HG03469 (cell line): ENCODE measurements around the gene KRTAP3-1.
"Not testable (repeated sequence)": the region's sequence is repeated elsewhere in the genome, so short reads cannot be mapped to it uniquely, and the experiment has no call there.

Experiments used
- ATAC-seq: cut with Tn5 transposase; IDR thresholded peaks from one replicate; pipeline ENCODE4 v1.9.1; 2021; ENCODE audit warnings: mild to moderate bottlenecking, moderate library complexity, moderate number of reproducible peaks; ENCODE audit not compliant: unreplicated experiment

Gene KRTAP3-1

DNA sequence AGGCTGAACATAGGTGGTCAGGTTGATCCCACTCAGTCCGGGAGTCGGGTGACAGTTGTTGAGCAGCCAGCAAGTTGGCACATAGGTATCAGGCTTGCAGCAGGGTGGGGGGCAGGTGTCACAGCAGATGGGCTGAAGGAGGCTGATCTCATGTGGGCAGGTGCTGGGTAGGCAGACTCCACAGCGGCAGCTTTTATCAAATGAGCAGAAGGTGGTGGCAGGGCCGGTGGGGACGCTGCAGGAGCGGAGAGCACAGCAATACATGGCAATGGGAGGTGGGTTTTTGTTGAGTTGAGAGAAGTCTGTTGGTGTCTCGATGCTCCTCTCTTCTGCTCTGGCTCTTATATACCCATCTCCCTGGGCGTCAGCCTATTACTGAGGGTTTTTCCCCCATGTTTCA is at the start of gene KRTAP3-1:
TSS of gene KRTAP3-1 (minus strand) at position 318 of the 400 bp plus-strand sequence. CDS start at position 264, 54 bp downstream.
- no peak for ATAC-seq

- no peak for ATAC-seq
These were observed 48.6 kb upstream of the KRTAP3-1 start for GRCh38 chr17:41057547-41057946.

GRCh38 chr17:41055130-41055529 is 46.2 kb upstream of the KRTAP3-1 start, which contains the start of gene KRTAP2-2:
KRTAP2-2 (minus strand) TSS chr17:41055230; CDS start chr17:41055211, 19 bp downstream.
- not testable (repeated sequence) for ATAC-seq

DNA sequence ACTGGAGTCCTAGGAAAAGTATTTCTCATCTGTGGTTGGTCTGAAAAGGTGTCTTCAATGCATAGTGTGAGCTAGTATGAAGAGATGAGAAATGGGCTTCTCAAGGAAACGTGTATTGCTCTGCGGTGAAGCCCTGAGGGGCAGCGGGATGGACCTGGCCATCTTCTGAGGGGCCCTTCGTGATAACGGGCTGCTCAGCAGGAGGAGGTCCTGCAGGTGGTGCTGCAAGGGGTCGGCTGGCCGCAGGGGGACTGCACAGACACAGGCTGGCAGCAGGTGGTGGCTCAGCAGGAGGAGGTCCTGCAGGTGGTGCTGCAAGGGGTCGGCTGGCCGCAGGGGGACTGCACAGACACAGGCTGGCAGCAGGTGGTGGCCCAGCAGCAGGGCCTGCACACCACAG is 45.6 kb upstream of the KRTAP3-1 start:
- not testable (repeated sequence) for ATAC-seq

DNA sequence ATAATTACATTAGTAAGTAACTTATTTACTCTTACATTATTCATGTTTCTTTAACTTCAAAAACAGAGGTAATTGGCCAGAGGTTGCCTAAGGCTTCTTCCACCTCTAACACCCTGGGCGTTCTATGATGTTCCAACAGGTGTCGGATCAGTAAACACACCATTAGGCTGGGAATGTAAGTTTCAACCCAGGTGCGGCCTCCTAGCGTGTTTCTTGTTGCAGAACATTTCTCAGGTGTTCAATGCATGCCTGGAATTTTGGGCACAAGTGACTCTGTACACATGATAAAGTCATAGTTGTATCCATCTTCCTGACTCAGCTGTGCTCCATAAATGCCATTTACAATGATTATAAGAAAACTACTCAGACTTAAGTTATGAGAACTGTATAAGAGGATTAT is 45.1 kb upstream of the KRTAP3-1 start:
- no peak for ATAC-seq

- no peak for ATAC-seq
These were observed 43.6 kb upstream of the KRTAP3-1 start for GRCh38 chr17:41052566-41052965.

DNA sequence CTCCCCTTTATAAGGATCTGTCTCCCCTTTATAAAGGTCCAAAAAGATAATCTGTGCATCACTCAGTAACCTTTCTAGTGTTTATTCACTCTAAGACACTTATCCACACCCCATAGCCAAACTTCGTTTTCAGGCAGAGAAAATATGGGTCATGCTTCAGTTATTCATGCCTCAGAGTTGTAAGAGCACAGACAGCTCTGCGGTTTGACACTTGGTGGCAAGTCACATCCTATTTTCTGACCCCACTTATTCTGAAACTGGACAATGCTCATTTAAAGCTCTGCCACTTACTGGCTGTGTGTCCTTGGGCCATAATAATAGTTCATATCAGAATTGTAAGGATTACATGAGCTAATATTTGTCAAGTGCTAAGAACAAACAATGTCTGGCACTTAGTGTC is 40.2 kb upstream of the KRTAP3-1 start:
- ATAC-seq, result no peak

DNA sequence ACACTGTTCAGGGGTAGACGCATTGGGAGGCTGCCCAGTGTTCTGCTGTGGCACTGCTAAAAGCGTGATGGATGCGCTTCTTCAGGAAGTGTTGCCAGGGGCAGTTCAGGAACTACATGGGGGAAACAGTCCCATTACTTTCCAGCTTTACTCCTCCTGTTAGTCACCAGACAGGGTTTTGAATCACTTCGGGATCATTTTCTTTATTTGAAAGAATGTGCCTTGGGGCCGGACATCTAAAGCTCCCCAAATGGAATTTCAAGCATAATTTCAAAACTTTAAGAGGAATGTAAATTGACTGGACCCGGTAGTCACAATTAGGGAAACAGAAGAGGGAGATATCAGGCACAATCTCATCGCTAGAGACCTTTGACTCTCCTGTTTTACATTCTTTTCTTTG is 39.5 kb upstream of the KRTAP3-1 start:
- ATAC-seq, result no peak

- ATAC-seq, result not testable (repeated sequence)
These were observed 38.0 kb upstream of the KRTAP3-1 start, which contains the start of gene KRTAP2-1 for GRCh38 chr17:41046735-41047465. KRTAP2-1 (minus strand) TSS chr17:41047316; CDS start chr17:41047267, 49 bp downstream.

GRCh38 chr17:41042953-41043352 is 34.0 kb upstream of the KRTAP3-1 start:
- ATAC-seq, result no peak

GRCh38 chr17:41040783-41041571 is 32.0 kb upstream of the KRTAP3-1 start, which contains the start of gene KRTAP1-1:
KRTAP1-1 (minus strand) TSS chr17:41041450; CDS start chr17:41041397, 53 bp downstream.
- ATAC-seq, result not testable (repeated sequence)

DNA sequence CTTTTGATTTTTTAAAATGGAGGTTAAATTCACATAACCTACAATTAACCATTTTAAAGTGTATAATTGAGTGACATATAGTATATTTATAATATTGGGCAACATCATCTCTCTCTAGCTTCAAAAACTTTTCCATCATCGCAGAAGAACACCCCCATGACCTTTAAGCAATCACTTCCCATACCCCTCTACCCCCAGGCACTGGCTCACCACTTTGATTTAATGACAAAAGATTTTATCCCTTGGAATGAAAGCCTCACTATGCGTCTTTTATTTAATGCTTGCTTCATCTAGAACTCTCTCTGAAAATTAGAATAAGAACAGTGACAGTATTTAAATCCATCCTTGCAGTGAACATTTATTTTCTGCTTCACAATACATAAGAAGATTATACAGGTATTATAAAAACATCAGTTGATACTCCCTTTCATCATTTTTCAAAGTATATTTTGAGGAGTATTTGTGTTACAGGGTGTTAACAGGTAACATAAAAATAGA is 29.0 kb upstream of the KRTAP3-1 start:
- ATAC-seq, result no peak

DNA sequence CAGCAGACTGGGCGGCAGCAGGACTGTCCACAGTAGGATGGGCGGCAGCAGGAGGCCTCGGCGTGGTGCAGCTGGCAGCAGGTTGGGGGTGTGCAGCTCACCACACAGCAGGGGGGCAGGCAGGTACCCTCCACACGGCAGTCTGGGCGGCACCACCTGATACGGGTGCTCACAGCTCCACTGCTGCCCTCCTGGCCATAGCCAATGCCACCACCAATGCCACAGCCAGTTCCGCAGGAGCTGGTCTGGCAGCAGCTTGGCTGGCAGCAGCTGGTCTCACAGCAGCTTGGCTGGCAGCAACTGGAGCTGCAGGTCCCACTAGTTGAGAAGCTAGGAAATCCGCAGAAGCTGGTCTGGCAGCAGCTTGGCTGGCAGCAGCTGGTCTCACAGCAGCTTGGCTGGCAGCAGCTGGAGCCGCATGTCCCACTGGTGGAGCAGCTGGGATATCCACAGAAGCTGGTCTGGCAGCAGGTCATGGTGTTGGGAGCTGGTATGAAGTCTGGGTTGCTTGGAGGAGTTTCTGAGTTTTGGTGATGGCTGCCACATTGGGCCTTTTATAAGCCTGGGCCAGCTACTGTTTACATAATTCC is 25.5 kb upstream of the KRTAP3-1 start, which contains the start of gene KRTAP1-3:
TSS of gene KRTAP1-3 (minus strand) at position 529 of the 590 bp plus-strand sequence. CDS start at position 476, 53 bp downstream.
- ATAC-seq, result not testable (repeated sequence)

DNA sequence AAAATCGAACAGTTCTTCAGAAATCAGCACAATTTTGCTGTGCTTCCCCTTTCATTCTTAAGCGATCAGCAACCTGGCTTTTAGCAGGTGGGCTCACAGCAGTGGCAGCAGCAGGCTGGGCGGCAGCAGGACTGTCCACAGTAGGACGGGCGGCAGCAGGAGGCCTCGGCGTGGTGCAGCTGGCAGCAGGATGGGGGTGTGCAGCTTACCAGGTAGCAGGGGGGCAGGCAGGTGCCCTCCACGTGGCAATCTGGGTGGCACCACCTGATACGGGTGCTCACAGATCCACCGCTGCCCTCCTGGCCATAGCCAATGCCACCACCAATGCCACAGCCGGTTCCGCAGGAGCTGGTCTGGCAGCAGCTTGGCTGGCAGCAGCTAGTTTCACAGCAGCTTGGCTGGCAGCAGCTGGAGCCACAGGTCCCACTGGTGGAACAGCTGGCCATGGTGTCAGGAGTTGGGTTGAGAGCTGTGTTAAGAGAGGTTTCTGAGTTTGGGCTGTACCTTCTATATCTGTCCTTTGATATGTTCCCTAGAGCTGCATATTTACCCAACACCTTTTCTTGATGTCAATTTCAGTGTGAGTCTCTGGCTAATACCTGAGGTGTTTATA is 20.8 kb upstream of the KRTAP3-1 start, which contains the start of gene KRTAP1-4:
TSS of gene KRTAP1-4 (minus strand) at position 563 of the 613 bp plus-strand sequence. CDS start at position 446, 117 bp downstream.
- ATAC-seq, result no peak

DNA sequence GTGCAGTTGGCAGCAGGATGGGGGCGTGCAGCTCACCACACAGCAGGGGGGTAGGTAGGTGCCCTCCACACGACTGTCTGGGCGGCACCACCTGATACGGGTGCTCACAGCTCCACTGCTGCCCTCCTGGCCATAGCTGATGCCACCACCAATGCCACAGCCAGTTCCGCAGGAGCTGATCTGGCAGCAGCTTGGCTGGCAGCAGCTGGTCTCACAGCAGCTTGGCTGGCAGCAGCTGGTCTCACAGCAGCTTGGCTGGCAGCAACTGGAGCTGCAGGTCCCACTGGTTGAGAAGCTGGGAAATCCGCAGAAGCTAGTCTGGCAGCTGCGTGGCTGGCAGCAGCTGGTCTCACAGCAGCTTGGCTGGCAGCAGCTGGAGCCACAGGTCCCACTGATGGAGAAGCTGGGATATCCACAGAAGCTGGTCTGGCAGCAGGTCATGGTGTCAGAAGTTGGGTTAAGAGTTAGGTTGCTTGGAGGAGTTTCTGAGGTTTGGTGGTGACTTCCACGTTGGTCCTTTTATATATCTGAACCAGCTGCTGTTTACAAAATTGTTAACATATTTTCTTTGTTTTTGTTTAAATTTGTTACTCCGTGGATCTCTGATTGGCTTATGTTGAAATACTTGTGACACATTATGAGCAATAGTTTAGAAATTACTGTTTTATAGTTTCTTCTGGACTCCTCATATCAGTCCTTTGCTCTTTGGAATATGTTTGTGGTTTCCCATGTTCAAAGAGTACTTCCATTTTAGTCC is 18.0 kb upstream of the KRTAP3-1 start, which contains the start of gene KRTAP1-5:
TSS of gene KRTAP1-5 (minus strand) at position 494 of the 757 bp plus-strand sequence. CDS start at position 441, 53 bp downstream.
- no peak for ATAC-seq

- ATAC-seq, result no peak
These were observed 15.8 kb upstream of the KRTAP3-1 start for GRCh38 chr17:41024697-41025096.

DNA sequence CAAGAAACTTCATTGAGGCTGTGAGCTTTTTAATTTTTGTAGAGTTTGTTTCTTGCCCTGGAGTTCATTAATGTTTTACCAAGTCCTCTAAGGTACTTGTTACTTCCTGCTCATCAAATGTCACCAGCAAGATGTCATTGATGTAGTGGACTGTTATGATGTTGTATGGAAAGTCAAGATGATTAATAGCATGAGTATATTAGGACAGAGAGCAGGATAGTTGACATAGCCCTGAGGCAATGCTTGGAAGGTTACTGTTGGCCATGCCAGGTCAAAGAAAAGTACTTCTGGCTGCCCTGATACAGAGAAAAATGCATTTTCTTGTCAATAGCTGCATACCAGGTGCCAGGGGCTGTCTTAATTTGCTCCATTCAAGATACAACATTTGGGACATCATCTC is 11.4 kb upstream of the KRTAP3-1 start:
- ATAC-seq, result no peak

DNA sequence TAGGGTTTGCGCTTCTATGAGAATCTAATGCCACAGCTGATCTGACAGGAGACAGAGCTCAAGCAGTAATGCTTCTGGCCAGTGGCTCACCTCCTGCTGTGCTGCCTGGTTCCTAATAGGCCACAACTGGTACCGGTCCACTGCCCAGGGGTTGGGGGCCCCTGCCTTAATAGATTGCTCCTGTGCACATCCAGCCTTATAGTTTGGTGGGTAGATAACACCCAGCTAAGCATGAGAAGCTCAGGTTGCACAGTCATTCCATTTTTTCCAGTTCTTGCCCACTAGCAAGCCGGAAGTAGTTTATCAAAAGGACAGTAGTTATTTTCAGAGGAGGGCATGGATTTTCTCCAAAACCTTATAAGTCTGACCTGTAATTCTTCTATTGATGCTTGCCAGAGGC is 10.5 kb upstream of the KRTAP3-1 start:
- no peak for ATAC-seq

GRCh38 chr17:41018541-41018940 is 9.6 kb upstream of the KRTAP3-1 start:
- no peak for ATAC-seq
